Brain microvascular endothelial cell (primary cell): ENCODE results near the gene ABCF3.

Source experiments
- DNase-seq: peaks from one replicate; pipeline ENCODE4 v3.0.0-alpha.2; 2020
- H3K27ac ChIP-seq: fragments of 250-450 bp; sonication (Bioruptor Pico); 2 replicates; pipeline ENCODE4 v1.5.1; 2020; ENCODE audit warnings: mild to moderate bottlenecking, moderate library complexity
- H3K27me3 ChIP-seq: fragments of 250-450 bp; sonication (Bioruptor Pico); replicated peaks from 2 replicates; pipeline ENCODE4 v1.5.1; 2020; ENCODE audit warnings: mild to moderate bottlenecking
- H3K36me3 ChIP-seq: fragments of 250-450 bp; sonication (Bioruptor Pico); replicated peaks from 2 replicates; pipeline ENCODE4 v1.5.1; 2020; ENCODE audit warnings: mild to moderate bottlenecking
- H3K4me3 ChIP-seq: 2 replicates; pipeline ENCODE4 v1.5.1; 2011; ENCODE audit warnings: low read depth, mild to moderate bottlenecking, control low read depth, low read length, moderate library complexity
- in situ Hi-C: cut with HindIII; loops from 2 replicates; pipeline ENCODE4 v1.10.0; 2017; ENCODE audit warnings: low sequenced_read_pairs, low pct_ligation_motif_present
- TF ChIP-seq, protein P1 (sequence below): IDR thresholded peaks from 2 replicates; pipeline ENCODE4 v1.5.1; 2011; ENCODE audit warnings: low read depth, mild to moderate bottlenecking, moderate library complexity, low read length, control low read depth, inconsistent platforms; ENCODE audit errors: missing control alignments

The ABCF3 gene

DNA sequence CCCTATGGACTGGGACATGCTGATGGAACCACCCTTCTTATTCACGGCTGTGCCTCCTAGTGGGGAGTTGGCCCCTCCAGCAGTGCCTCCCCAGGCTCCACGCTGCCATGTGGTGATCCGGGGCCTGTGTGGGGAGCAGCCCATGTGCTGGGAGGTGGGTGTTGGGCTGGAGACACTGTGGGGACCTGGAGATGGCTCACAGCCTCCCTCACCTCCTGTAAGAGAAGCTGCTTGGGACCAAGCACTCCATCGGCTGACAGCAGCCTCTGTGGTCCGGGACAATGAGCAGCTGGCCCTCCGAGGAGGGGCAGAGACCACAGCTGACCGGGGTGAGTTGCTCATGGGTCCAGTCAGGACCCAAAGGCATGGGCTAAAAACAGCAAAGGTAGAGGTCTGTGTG, 53.7 kb downstream of the ABCF3 start:
- in situ Hi-C loops, result no loop called here
- TF ChIP-seq, protein P1, sequence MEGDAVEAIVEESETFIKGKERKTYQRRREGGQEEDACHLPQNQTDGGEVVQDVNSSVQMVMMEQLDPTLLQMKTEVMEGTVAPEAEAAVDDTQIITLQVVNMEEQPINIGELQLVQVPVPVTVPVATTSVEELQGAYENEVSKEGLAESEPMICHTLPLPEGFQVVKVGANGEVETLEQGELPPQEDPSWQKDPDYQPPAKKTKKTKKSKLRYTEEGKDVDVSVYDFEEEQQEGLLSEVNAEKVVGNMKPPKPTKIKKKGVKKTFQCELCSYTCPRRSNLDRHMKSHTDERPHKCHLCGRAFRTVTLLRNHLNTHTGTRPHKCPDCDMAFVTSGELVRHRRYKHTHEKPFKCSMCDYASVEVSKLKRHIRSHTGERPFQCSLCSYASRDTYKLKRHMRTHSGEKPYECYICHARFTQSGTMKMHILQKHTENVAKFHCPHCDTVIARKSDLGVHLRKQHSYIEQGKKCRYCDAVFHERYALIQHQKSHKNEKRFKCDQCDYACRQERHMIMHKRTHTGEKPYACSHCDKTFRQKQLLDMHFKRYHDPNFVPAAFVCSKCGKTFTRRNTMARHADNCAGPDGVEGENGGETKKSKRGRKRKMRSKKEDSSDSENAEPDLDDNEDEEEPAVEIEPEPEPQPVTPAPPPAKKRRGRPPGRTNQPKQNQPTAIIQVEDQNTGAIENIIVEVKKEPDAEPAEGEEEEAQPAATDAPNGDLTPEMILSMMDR, result no peak

DNA sequence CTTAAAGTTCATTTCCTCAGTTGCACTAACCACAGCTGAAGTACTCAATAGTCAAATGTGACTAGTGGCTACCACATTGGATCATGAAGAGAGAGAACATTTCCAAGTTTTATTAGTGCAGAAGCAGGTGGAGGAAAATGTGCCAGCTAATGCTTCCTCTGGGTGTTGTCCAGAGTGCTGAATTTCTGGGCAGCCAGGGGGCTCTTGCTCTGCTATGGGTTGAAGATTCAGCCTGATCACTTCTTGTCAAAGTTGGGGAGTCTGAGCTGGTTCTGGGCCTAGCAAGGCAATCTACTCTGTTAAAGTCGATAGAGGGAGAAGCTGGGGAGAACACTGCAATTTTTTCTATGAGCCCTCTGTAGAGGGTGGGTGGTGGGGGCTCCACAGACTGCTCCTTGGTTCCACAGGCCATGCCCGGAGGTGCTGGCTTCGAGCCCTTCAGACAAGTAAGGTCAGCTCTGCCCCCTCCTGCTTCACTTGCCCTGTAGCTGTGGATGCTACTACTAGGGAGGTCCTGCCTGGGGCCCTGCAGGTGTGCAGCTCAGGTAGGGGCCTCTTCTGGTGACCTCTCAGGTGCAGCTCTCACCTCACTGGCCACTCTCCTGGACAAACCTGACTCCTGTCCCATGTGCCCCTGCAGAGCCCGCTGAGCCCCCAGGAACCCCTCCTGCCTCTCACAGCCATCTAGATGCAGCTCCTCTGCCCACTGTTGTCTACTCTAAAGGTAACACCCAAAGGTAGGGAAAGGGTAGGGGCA, 54.6 kb downstream of the ABCF3 start:
- H3K27ac ChIP-seq, result no peak overlapping the region
- no peak overlapping the region for H3K4me3 ChIP-seq
- H3K36me3 ChIP-seq, result peaks cover 27% of the 10 kb centered on the region
- DNase-seq, result no peak
- H3K27me3 ChIP-seq, result no peaks in the 10 kb centered on the region
- TF ChIP-seq, protein P1, result peak; percentile 6
- in situ Hi-C loops, result no loop called here

More for the DNA sequence above, 53.7 kb downstream of the ABCF3 start:
- H3K36me3 ChIP-seq, result peaks cover 22% of the 10 kb centered on the region
- DNase-seq, result no peak
- H3K27me3 ChIP-seq, result no peaks in the 10 kb centered on the region
- H3K4me3 ChIP-seq, result no peak overlapping the region
- no peak overlapping the region for H3K27ac ChIP-seq

DNA sequence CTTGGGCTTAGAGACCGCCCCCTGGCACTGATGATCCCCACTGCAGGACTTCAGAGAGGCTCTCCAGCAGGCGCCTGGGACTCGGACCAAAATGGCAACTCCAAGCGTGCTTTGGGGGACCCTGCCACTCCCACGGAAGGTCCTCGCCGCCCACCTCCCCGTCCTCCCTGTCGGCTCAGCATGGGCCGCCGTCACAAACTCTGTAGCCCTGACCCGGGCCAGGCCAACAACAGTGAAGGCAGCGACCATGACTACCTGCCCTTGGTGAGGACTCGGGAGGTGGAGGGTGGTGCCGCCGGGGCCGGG, 55.1 kb downstream of the ABCF3 start:
- Histone ChIP-seq H3K4me3 (no peak overlapping the region), H3K27ac (no peak overlapping the region), H3K36me3 (peaks cover 28% of the 10 kb centered on the region), H3K27me3 (no peaks in the 10 kb centered on the region)
- TF ChIP-seq, protein P1, result no peak
- in situ Hi-C loops, result no loop called here
- DNase-seq, result no peak

DNA sequence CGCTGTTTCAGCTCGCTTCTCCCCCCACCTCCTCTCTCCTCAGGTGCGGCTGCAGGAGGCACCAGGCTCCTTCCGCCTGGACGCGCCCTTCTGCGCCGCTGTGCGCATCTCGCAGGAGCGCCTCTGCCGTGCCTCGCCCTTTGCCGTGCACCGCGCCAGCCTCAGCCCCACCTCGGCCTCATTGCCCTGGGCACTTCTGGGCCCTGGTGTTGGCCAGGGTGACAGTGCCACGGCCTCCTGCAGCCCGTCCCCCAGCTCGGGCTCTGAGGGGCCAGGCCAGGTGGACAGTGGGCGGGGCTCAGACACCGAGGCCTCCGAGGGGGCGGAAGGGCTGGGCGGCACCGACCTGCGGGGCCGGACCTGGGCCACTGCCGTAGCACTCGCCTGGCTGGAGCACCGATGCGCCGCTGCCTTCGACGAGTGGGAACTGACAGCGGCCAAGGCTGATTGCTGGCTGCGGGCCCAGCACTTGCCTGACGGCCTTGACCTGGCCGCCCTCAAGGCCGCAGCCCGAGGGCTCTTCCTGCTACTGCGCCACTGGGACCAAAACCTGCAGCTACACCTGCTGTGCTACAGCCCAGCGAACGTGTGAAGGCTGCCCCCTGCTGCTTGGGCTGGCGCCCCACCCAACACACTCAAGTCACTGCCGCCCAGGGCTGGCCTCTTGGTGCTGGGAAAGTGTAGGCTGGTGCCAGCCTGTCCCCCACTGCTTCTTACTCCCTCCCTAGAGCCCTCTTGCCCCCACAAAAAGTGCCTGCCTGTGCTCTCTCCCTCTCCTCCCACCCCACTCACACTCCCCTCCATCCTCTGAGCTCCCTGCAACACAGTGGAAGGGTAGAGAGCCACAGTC, 55.7 kb downstream of the ABCF3 start:
- H3K4me3 ChIP-seq, result no peak overlapping the region
- in situ Hi-C loops, result no loop called here

DNA sequence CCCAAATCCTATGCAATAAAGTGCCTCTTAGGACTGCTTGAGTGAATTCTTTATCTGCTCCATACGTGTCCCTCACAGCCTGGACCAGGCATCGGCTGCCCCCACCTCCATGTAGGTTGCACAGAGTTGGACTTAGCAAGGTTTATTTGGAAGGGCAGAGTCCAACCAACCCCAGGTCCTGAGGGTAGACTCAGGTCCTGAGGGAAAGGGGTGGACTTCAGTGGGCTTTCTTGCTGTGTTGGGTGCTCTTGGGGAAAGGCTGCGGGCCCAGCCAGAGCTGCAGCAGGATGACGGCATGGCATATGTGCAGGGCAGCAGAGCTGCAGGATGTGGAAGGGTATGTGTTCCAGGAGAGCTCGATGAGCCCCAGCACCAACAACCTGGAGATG, 56.3 kb downstream of the ABCF3 start:
- H3K4me3 ChIP-seq, result no peak overlapping the region
- H3K36me3 ChIP-seq, result peaks cover 28% of the 10 kb centered on the region
- TF ChIP-seq, protein P1, result no peak
- in situ Hi-C loops, result no loop called here
- H3K27ac ChIP-seq, result no peak overlapping the region
- DNase-seq, result no peak
- H3K27me3 ChIP-seq, result no peaks in the 10 kb centered on the region

More for the DNA sequence above, 55.7 kb downstream of the ABCF3 start:
- TF ChIP-seq, protein P1, result peak; percentile 69
- Histone ChIP-seq H3K36me3 (peaks cover 28% of the 10 kb centered on the region), H3K27me3 (no peaks in the 10 kb centered on the region), H3K27ac (no peak overlapping the region)
- no peak for DNase-seq
